ENCODE data around the gene DHRSX.

- TF ChIP-seq, protein P1, sequence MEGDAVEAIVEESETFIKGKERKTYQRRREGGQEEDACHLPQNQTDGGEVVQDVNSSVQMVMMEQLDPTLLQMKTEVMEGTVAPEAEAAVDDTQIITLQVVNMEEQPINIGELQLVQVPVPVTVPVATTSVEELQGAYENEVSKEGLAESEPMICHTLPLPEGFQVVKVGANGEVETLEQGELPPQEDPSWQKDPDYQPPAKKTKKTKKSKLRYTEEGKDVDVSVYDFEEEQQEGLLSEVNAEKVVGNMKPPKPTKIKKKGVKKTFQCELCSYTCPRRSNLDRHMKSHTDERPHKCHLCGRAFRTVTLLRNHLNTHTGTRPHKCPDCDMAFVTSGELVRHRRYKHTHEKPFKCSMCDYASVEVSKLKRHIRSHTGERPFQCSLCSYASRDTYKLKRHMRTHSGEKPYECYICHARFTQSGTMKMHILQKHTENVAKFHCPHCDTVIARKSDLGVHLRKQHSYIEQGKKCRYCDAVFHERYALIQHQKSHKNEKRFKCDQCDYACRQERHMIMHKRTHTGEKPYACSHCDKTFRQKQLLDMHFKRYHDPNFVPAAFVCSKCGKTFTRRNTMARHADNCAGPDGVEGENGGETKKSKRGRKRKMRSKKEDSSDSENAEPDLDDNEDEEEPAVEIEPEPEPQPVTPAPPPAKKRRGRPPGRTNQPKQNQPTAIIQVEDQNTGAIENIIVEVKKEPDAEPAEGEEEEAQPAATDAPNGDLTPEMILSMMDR (IDR thresholded peaks at IDR 0.05): no peak
- no peak for TF ChIP-seq POLR2A (IDR thresholded peaks at IDR 0.05)
These were observed 36.2 kb upstream of the DHRSX start for GRCh38 chrX:2536974-2537373.
